Stomach smooth muscle (tissue), 2 donors: Measurements from ENCODE around the gene BAZ2B.

Experiments used
- H3K27ac ChIP-seq: one replicate; pipeline ENCODE4 v1.7.0; 2013; ENCODE audit warnings: mild to moderate bottlenecking, low read length, inconsistent platforms
- H3K27me3 ChIP-seq, 2 donors: one replicate each; pipeline ENCODE4 v1.7.0; 2013; ENCODE audit warnings: low read length in 2 of 2; ENCODE audit not compliant: insufficient read depth in 2 of 2, control insufficient read depth in 1 of 2
- H3K36me3 ChIP-seq, 2 donors: one replicate each; pipeline ENCODE4 v1.7.0; 2013; ENCODE audit warnings: low read length in 2 of 2; ENCODE audit not compliant: control insufficient read depth in 2 of 2, insufficient read depth in 2 of 2
- H3K4me1 ChIP-seq: one replicate; pipeline ENCODE4 v1.7.0; 2013; ENCODE audit warnings: low read length; ENCODE audit not compliant: control insufficient read depth, insufficient read depth
- H3K4me3 ChIP-seq, 2 donors: one replicate each; pipeline ENCODE4 v1.7.0; 2013; ENCODE audit warnings: low read length in 2 of 2
- H3K9ac ChIP-seq, 2 donors: one replicate each; pipeline ENCODE4 v1.7.0; 2013; ENCODE audit warnings: low read length in 2 of 2, mild to moderate bottlenecking in 1 of 2
- H3K9me3 ChIP-seq, 2 donors: one replicate each; pipeline ENCODE4 v1.7.0; 2013; ENCODE audit warnings: low read length in 2 of 2; ENCODE audit not compliant: control insufficient read depth in 2 of 2
- donor health status: healthy.
- donor health status: Pancreatic carcinoma.

The BAZ2B gene

GRCh38 chr2:159446817-159447216, 169.5 kb downstream of the BAZ2B start:
- H3K9ac ChIP-seq = no peak overlapping the region
- H3K36me3 ChIP-seq = peaks cover 14 to 25% of the 10 kb centered on the region in 2 donors
- H3K27me3 ChIP-seq = no peaks in the 10 kb centered on the region
- no peak overlapping the region for H3K27ac ChIP-seq
- H3K9me3 ChIP-seq = no peaks in the 10 kb centered on the region
- H3K4me1 ChIP-seq = no peaks in the 10 kb centered on the region
- no peak overlapping the region for H3K4me3 ChIP-seq

- Histone ChIP-seq H3K4me1 (no peaks in the 10 kb centered on the region), H3K27ac (no peak overlapping the region), H3K4me3 (no peak overlapping the region), H3K36me3 (peaks cover 14 to 25% of the 10 kb centered on the region in 2 donors), H3K27me3 (no peaks in the 10 kb centered on the region), H3K9ac (no peak overlapping the region), H3K9me3 (no peaks in the 10 kb centered on the region)
Observed at GRCh38 chr2:159446201-159446600, 170.1 kb downstream of the BAZ2B start.

- no peaks in the 10 kb centered on the region for H3K9me3 ChIP-seq
- no peaks in the 10 kb centered on the region for H3K27me3 ChIP-seq
- no peaks in the 10 kb centered on the region for H3K4me1 ChIP-seq
- no peak overlapping the region for H3K27ac ChIP-seq
- peaks cover 14 to 25% of the 10 kb centered on the region in 2 donors for H3K36me3 ChIP-seq
- H3K9ac ChIP-seq = no peak overlapping the region
- H3K4me3 ChIP-seq = no peak overlapping the region
Observed at GRCh38 chr2:159445307-159445706, 171.0 kb downstream of the BAZ2B start.

- Histone ChIP-seq H3K4me1 (no peaks in the 10 kb centered on the region), H3K27me3 (no peaks in the 10 kb centered on the region), H3K36me3 (peaks cover 14 to 25% of the 10 kb centered on the region in 2 donors)
Observed at GRCh38 chr2:159444754-159445153, 171.6 kb downstream of the BAZ2B start.

GRCh38 chr2:159442159-159442852, 174.0 kb downstream of the BAZ2B start:
- Histone ChIP-seq H3K36me3 (peaks cover 18 to 37% of the 10 kb centered on the region in 2 donors), H3K9ac (no peak overlapping the region), H3K9me3 (no peaks in the 10 kb centered on the region)

More at GRCh38 chr2:159444754-159445153, 171.6 kb downstream of the BAZ2B start:
- no peaks in the 10 kb centered on the region for H3K9me3 ChIP-seq
- no peak overlapping the region for H3K27ac ChIP-seq
- H3K4me3 ChIP-seq = no peak overlapping the region
- no peak overlapping the region for H3K9ac ChIP-seq

GRCh38 chr2:159441182-159441581, 175.2 kb downstream of the BAZ2B start:
- Histone ChIP-seq H3K36me3 (peaks cover 13 to 34% of the 10 kb centered on the region in 2 donors), H3K4me3 (no peak overlapping the region), H3K4me1 (no peaks in the 10 kb centered on the region), H3K9me3 (no peaks in the 10 kb centered on the region), H3K9ac (no peak overlapping the region), H3K27me3 (no peaks in the 10 kb centered on the region), H3K27ac (no peak overlapping the region)

More at GRCh38 chr2:159442159-159442852, 174.0 kb downstream of the BAZ2B start:
- no peaks in the 10 kb centered on the region for H3K4me1 ChIP-seq
- H3K27me3 ChIP-seq = no peaks in the 10 kb centered on the region
- no peak overlapping the region for H3K4me3 ChIP-seq
- H3K27ac ChIP-seq = no peak overlapping the region

GRCh38 chr2:159439421-159439820, 176.9 kb downstream of the BAZ2B start:
- H3K4me1 ChIP-seq = no peaks in the 10 kb centered on the region
- H3K27ac ChIP-seq = no peak overlapping the region
- H3K4me3 ChIP-seq = no peak overlapping the region
- H3K36me3 ChIP-seq = peaks cover 6 to 19% of the 10 kb centered on the region in 2 donors
- no peaks in the 10 kb centered on the region for H3K27me3 ChIP-seq
- no peaks in the 10 kb centered on the region for H3K9me3 ChIP-seq
- H3K9ac ChIP-seq = no peak overlapping the region

- Histone ChIP-seq H3K36me3 (peaks cover 3 to 13% of the 10 kb centered on the region in 2 donors), H3K9ac (no peak overlapping the region), H3K27me3 (no peaks in the 10 kb centered on the region), H3K4me1 (no peaks in the 10 kb centered on the region), H3K4me3 (no peak overlapping the region), H3K27ac (no peak overlapping the region), H3K9me3 (no peaks in the 10 kb centered on the region)
Observed at GRCh38 chr2:159438720-159439353, 177.5 kb downstream of the BAZ2B start.

GRCh38 chr2:159438284-159438683, 178.1 kb downstream of the BAZ2B start:
- Histone ChIP-seq H3K4me3 (no peak overlapping the region), H3K27me3 (no peaks in the 10 kb centered on the region), H3K4me1 (no peaks in the 10 kb centered on the region), H3K9me3 (no peaks in the 10 kb centered on the region), H3K27ac (no peak overlapping the region), H3K9ac (no peak overlapping the region), H3K36me3 (peaks cover 3 to 13% of the 10 kb centered on the region in 2 donors)

GRCh38 chr2:159432610-159433009, 183.7 kb downstream of the BAZ2B start:
- H3K9me3 ChIP-seq = no peaks in the 10 kb centered on the region
- H3K4me1 ChIP-seq = no peaks in the 10 kb centered on the region
- peaks cover 3 to 9% of the 10 kb centered on the region in 2 donors for H3K36me3 ChIP-seq
- no peak overlapping the region for H3K27ac ChIP-seq
- no peak overlapping the region for H3K4me3 ChIP-seq
- H3K9ac ChIP-seq = no peak overlapping the region
- no peaks in the 10 kb centered on the region for H3K27me3 ChIP-seq

GRCh38 chr2:159427048-159427447, 189.3 kb downstream of the BAZ2B start:
- no peaks in the 10 kb centered on the region for H3K27me3 ChIP-seq
- H3K9ac ChIP-seq = no peak overlapping the region
- H3K4me3 ChIP-seq = no peak overlapping the region
- H3K9me3 ChIP-seq = no peaks in the 10 kb centered on the region
- H3K27ac ChIP-seq = no peak overlapping the region
- H3K36me3 ChIP-seq = peaks cover 5 to 6% of the 10 kb centered on the region in 2 donors
- no peaks in the 10 kb centered on the region for H3K4me1 ChIP-seq
